NT2/D1 (cell line): ENCODE data around the gene ZSCAN9.

ENCODE experiments used
- YY1 ChIP-seq: IDR thresholded peaks from 2 replicates; pipeline ENCODE4 v1.6.1; 2011; ENCODE audit not compliant: insufficient read length, insufficient read depth
- ZNF274 ChIP-seq: IDR thresholded peaks from 2 replicates; pipeline ENCODE4 v1.6.1; 2011; ENCODE audit warnings: mild to moderate bottlenecking, low read depth, low read length

- TF ChIP-seq YY1 (no peak), ZNF274 (no peak)
Observed at GRCh38 chr6:28280595-28281287, 55.7 kb downstream of the ZSCAN9 start.
